GM21528 (cell line): ENCODE data around the gene ZNF2.
"Not testable (repeated sequence)": the region's sequence is repeated elsewhere in the genome, so short reads cannot be mapped to it uniquely, and the experiment has no call there.

Source experiments
- ATAC-seq: cut with Tn5 transposase; IDR thresholded peaks from one replicate; pipeline ENCODE4 v1.9.1; 2021; ENCODE audit warnings: mild to moderate bottlenecking, moderate library complexity; ENCODE audit not compliant: unreplicated experiment, low FRiP score

The ZNF2 gene

GRCh38 chr2:95165371-95166064 lies at the start of gene ZNF2:
ZNF2 (plus strand) TSS chr2:95165809; CDS start chr2:95176227, 10,418 bp downstream.
- peak; percentile 93 for ATAC-seq

- peak; percentile 14 for ATAC-seq
Observed at GRCh38 chr2:95121093-95121406, 44.6 kb upstream of the ZNF2 start.

DNA sequence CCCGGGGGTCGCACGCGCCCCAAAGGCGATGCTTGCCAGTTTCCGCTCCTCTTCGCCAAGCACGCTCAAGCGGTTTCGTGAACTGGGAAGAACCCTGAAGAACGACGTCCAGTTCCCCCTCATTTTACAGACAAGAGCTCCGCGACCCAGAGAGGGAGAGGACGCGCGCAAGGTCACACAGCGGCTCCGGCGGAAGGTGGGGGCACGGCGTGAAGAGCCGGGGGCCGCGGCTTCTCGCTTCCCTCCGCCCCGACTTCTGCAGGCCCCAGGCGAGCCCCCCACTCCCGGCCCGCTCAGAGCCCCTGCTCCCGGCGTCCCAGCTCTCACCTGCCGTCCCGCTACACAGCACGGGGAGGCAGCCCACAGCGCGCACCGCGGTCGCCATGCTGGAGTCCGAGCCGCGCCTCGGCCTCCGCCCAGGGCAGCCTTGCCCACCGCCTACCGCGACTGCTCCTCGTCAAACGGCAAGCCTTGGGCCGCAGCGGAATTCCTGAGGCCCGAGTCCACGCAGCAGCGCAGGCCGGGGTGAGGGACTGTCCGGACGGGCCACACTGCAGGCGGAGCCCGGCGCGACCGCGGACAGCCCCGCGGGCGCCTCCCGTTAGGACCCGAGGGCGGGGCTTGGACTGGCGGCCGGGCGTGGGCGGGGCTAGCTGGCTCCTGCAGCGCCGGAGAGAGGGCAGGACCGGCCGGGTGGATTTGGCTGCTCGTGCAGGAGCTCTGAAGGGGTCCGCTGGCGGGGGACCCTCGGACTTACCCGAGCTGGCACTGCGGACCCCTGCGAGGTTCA lies 44.0 kb upstream of the ZNF2 start, which contains the start of gene MRPS5:
TSS of gene MRPS5 (minus strand) at position 402 of the 790 bp plus-strand sequence. CDS start at position 385, 17 bp downstream.
- ATAC-seq: peak; percentile 92

DNA sequence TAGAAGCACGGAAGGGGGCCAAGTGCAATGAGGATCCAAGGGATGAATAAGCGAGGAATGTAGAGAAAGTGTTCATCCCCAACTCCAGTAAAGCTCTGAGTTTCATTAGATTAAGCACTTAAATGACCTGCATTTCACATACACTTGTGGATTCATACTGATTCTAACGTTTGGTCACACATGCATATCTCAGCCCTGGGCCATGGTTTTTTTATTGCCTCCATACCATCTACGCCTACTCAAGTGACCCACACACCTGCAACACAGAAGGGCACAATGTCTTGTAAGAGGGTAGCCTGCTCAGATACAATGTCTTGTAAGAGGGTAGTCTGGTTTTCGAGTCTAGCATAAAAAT lies 43.4 kb upstream of the ZNF2 start:
- ATAC-seq: no peak

GRCh38 chr2:95138702-95139101 lies 26.9 kb upstream of the ZNF2 start:
- no peak for ATAC-seq

DNA sequence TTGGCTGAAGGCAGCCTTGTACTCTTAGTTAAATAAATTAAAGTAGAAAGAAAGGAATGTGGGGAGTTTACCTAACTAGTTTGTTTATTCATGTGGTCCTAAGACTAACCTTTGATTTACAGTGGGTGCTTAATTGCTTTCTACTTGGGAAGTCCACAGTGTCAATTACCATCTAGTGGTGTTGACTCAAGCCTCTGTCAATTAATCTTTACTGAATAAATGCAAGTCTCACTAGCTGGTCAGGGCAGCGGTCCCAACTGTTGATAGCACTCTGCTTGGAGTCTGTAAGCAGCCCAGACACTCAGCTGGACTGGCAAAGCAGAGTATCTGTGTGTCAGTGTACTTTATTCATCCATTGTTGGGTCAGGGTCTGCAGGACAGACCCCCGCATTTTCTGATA lies 21.8 kb upstream of the ZNF2 start:
- ATAC-seq: no peak

GRCh38 chr2:95149397-95149984 lies 16.1 kb upstream of the ZNF2 start:
- no peak for ATAC-seq

DNA sequence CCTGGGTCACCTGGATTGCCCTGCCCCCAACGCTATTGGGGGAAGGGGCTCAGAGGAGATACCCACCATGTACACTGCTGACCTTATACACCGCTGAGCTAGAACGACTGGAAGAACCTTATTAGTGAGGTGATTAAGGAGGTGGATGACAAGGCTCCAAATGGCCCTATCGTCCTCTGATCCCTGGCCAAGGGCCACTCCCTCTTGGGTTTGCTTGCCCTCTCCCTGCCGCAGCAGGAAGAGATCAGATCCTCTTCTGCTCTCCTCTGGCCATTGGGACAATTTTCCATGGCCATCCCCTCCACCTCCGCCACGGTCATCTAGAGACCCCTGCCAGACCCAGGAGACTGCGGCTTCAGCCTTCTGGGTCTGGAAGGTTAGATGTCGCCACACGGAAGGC lies 7.2 kb upstream of the ZNF2 start:
- no peak for ATAC-seq

DNA sequence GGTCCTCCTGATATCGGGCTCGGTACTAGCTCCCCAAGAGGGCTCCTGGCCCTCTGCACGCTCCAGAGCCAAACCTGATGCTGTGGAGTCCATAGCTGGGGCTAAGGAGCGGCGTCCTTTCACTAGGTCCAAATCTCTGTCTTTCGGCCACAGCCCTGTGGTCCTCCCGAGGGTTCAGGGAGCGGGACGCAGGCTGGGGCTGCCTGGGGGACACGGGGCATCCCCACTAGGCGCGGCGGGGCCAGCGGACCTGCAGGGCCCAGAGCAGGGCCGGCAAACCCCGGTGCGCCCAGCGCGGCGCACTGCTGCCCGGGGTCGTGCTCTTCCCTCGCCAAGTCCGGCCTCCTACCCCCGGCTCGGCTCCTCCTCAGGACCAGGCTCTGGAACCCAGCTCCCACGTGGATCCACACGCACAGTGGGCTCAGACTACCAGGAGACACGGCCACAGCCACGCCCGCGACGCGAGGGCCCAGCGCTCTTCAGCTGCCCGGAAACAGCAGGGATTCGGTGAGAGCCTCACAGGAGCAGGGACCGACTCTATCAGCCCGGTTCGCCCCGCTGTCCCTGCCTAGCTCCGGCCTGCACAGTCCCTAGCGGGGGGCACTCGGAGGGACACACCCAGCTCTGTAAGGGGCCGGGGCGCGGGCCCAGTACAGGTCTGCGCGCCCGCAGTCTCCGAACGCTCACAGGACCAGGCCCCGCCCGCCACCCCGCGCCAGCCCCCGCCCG lies 6.6 kb upstream of the ZNF2 start:
- peak; percentile 46 for ATAC-seq

DNA sequence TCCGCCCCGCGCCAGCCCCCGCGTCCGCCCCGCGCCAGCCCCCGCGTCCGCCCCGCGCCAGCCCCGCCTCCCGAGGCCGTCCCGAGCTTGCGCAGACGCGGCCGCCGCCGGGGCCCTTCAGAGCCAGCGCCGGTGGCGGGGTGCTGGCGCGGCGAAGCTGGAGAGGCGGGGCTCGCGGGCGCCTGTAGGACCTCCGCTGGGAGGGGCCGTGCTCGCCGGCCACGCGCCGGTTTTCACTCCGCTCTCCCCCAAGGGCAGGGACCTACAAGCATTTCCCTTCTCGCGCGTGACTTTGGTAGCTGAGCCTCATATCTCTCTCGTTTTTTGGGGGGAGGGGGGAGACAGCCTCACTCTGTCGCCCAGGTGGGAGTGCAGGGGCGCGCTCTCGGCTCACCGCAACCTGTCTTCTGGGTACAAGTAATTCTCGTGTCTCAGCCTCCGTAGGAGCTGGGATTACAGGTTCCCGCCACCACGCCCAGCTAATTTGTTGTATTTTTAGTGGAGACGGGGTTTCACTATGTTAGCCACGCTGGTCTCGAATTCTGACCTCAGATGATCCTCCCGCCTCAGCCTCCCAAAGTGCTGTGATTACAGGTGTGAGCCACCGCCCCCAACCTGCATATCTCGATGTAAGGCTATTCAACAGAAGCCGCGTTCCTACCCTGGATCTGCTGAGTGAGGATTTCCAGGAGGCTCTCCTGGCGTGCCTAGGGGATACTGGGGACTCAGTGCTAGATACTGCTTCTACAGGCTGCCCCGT lies 5.7 kb upstream of the ZNF2 start, which contains the start of gene ZNF514:
TSS of gene ZNF514 (minus strand) at position 159 of the 760 bp plus-strand sequence. CDS start 6,595 bp downstream, outside the sequence.
- peak; percentile 82 for ATAC-seq

GRCh38 chr2:95165030-95165370 lies 609 bp upstream of the ZNF2 start:
- peak; percentile 12 for ATAC-seq

DNA sequence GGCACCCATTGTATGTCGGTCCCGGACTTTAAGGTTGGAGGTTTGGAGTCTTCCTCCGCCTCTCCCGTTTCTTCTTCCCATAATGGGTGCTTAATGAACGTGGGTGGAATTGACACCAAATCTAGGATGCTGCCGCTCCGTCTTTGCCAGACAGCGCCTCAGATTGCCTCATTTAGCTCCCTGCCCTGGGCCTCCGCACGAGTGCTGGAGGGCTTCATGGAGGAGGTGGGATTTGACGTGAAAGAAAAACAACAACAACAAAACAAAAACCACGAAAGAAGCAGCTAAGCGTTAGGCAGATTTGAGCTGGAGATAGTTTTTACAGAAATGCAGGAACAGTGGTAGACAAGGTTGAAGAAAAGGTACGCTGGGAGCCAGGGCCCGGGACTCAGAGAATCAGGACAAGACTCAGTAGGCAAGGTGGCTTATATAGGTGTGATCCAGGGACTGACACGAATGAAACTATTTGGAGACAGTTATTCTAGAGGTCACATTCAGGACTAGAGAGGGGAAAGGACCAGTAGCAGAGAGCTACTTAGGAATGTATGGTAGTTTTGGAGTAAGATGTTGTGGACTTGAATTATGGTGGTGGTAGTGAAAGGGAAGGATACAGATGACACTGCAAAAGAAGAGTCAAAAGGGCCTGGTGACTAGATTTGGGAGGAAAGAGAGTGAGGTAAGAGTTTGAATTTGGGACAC lies 605 bp downstream of the ZNF2 start:
- peak; percentile 22 for ATAC-seq

- no peak for ATAC-seq
Observed at GRCh38 chr2:95171902-95172301, 6.3 kb downstream of the ZNF2 start.

DNA sequence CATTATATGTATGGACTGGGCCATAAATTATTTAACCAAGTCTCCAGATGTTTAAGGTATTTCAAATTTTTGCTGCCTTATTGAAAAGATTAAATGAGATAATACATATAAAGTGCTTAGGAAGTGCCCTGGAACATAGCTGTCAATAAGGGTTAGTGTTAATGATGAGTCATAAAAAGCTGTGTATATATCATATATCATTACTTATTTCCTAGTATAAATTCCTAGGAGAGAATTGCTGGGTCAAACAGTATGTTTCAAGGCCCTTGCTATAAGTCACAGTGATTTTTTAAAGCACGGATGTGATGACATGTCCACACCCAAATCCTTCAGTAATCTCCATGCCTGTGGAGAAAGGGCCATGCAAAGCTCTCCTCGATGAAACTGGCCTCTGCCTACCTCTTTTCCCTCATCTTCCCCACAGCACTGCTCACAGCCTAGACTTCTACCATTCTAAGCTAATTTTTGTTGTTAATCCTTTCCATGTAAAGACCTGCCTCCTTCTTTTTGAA lies 8.5 kb downstream of the ZNF2 start:
- no peak for ATAC-seq

DNA sequence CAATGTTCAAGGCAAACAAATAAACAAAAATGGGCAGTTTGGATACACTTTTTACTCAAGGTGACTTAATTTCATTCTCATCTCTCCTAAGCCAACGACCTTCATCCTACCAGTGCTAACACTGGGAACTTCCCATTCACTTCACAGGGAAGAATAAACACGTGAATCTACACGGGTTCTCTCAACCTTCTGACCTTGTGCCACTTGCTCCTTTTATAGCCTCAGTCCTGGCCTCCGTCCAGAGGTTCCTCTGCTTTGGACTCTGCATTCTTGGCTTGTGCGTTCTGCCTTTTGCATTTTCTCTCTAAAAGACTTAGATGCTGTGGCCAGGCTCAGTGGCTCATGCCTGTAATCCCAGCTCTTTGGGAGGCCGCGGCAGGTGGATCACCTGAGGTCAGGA lies 13.8 kb downstream of the ZNF2 start:
- no peak for ATAC-seq

GRCh38 chr2:95181774-95182173 lies 16.2 kb downstream of the ZNF2 start:
- ATAC-seq: no peak

DNA sequence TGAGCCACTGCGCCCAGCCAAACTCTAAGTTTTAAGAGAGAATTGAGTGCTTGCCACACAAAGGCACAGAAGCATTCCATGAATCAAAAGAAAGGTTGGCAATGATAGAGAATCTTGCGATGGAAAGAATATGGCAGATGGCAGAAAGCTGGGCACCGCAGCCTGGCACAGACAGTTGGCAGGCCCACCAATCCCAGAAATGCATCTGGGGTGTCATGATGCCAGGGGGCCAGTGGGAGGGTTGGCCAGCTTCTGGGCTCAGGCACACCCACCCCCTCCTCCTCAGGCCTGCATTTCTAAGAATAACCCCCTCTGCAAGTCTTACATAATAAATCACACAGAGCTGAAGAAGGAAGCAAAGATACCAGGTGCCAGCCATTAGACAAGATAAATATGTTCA lies 19.6 kb downstream of the ZNF2 start:
- no peak for ATAC-seq

GRCh38 chr2:95185973-95186372 lies 20.4 kb downstream of the ZNF2 start:
- no peak for ATAC-seq

DNA sequence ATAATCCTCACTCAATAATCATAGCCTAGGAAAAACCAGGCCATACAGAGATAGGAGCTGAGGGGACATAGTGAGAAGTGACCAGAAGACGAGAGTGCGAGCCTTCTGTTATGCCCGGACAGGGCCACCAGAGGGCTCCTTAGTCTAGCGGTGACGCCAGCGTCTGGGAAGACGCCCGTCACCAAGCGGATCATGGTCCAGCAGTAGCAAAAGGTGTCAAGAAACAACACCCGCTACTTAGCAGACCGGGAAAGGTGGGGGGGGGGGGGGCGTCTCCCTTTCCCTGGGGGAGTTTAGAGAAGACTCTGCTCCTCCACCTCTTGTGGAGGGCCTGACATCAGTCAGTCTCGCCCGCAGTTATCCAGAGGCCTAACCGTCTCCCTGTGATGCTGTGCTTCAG lies 27.3 kb downstream of the ZNF2 start:
- ATAC-seq: not testable (repeated sequence)
